Astrocyte (in vitro differentiated cells and primary cell): Measurements from ENCODE around the gene LGALS3BP. TPM values are rescaled to one million over a fixed set of nuclear protein-coding genes. Genes with fewer than 3 reads are reported as not detected.

ENCODE experiments used
- DNase-seq: peaks from one replicate; pipeline ENCODE4 v3.0.0-alpha.2; 2010; ENCODE audit warnings: low read depth
- FAIRE-seq: peaks from 2 replicates; lab custom pipeline; 2011; peaks lifted over from hg19 to GRCh38; lab: Jason Lieb, UNC
- H2AFZ ChIP-seq: 2 replicates; pipeline ENCODE4 v1.6.0; 2012; ENCODE audit warnings: low read depth, low read length, inconsistent platforms
- H3K27ac ChIP-seq: 2 replicates; pipeline ENCODE4 v1.5.1; 2011; ENCODE audit warnings: low read depth, low read length, inconsistent platforms
- H3K27me3 ChIP-seq: 2 replicates; pipeline ENCODE4 v1.6.0; 2011; ENCODE audit warnings: low read length, inconsistent platforms; ENCODE audit not compliant: insufficient read depth
- H3K36me3 ChIP-seq: 2 replicates; pipeline ENCODE4 v1.5.1; 2011; ENCODE audit warnings: low read length, inconsistent platforms; ENCODE audit not compliant: insufficient read depth
- H3K4me1 ChIP-seq: 2 replicates; pipeline ENCODE4 v1.5.1; 2011; ENCODE audit warnings: low read length, inconsistent platforms; ENCODE audit not compliant: insufficient read depth
- H3K4me2 ChIP-seq: 2 replicates; pipeline ENCODE4 v1.6.0; 2012; ENCODE audit warnings: low read length, inconsistent platforms
- H3K4me3 ChIP-seq: 2 replicates; pipeline ENCODE4 v1.5.1; 2011; ENCODE audit warnings: low read depth, mild to moderate bottlenecking, low read length, inconsistent platforms; ENCODE audit not compliant: insufficient read depth
- H3K79me2 ChIP-seq: 2 replicates; pipeline ENCODE4 v1.6.0; 2012; ENCODE audit warnings: mild to moderate bottlenecking, low read length, inconsistent platforms; ENCODE audit not compliant: insufficient read depth
- H3K9ac ChIP-seq: 2 replicates; pipeline ENCODE4 v1.6.0; 2012; ENCODE audit warnings: mild to moderate bottlenecking, low read length, inconsistent platforms
- H3K9me3 ChIP-seq: 2 replicates; pipeline ENCODE4 v1.5.1; 2012; ENCODE audit warnings: low read depth, mild to moderate bottlenecking, low read length, inconsistent platforms; ENCODE audit not compliant: insufficient read depth
- H4K20me1 ChIP-seq: 2 replicates; pipeline ENCODE4 v1.6.0; 2012; ENCODE audit warnings: low read length, inconsistent platforms; ENCODE audit not compliant: insufficient read depth
- H3K27ac Mint-ChIP-seq: one replicate; pipeline ENCODE4 v1.8.0; 2021; ENCODE audit warnings: mild to moderate bottlenecking, mixed read lengths; ENCODE audit not compliant: unreplicated experiment
- H3K27me3 Mint-ChIP-seq: one replicate; pipeline ENCODE4 v1.8.0; 2021; ENCODE audit warnings: low read depth, mixed read lengths; ENCODE audit not compliant: unreplicated experiment
- H3K36me3 Mint-ChIP-seq: one replicate; pipeline ENCODE4 v1.8.0; 2021; ENCODE audit warnings: low read depth, mixed read lengths; ENCODE audit not compliant: unreplicated experiment
- H3K4me1 Mint-ChIP-seq: one replicate; pipeline ENCODE4 v1.8.0; 2021; ENCODE audit warnings: low read depth, mixed read lengths; ENCODE audit not compliant: unreplicated experiment
- H3K4me3 Mint-ChIP-seq: one replicate; pipeline ENCODE4 v1.8.0; 2021; ENCODE audit warnings: mild to moderate bottlenecking, moderate library complexity, mixed read lengths; ENCODE audit not compliant: unreplicated experiment
- H3K9me3 Mint-ChIP-seq: one replicate; pipeline ENCODE4 v1.8.0; 2021; ENCODE audit warnings: mild to moderate bottlenecking, mixed read lengths; ENCODE audit not compliant: unreplicated experiment
- EZH2 ChIP-seq: IDR thresholded peaks from 2 replicates; pipeline ENCODE4 v1.6.1; 2012; ENCODE audit warnings: mild to moderate bottlenecking, low read length, inconsistent platforms; ENCODE audit not compliant: insufficient read depth
- total RNA-seq: library from RNA; stranded (reverse); gene quantifications from 2 replicates; pipeline ENCODE4 v1.2.1, GENCODE V29; 2021
- TF ChIP-seq, protein P1 (sequence below): IDR thresholded peaks from 2 replicates; pipeline ENCODE4 v1.5.1; 2011; ENCODE audit warnings: low read depth, mild to moderate bottlenecking, inconsistent platforms, low read length, moderate library complexity; ENCODE audit not compliant: insufficient read depth

Gene LGALS3BP
- total RNA-seq, 1 donor from 2014 or later, result 495 TPM

- H3K4me2 ChIP-seq, result peak overlapping the region; percentile 83
- Mint-ChIP-seq H3K27ac (peak overlapping the region; percentile 81), H3K27me3 (no peaks in the 10 kb centered on the region), H3K9me3 (no peaks in the 10 kb centered on the region), H3K36me3 (peaks cover 11% of the 10 kb centered on the region), H3K4me3 (peak overlapping the region; percentile 62), H3K4me1 (peaks cover 8% of the 10 kb centered on the region)
- FAIRE-seq (no peak), DNase-seq (peak; percentile 67)
- no peaks in the 10 kb centered on the region for H3K27me3 ChIP-seq
- H3K9me3 ChIP-seq, result no peaks in the 10 kb centered on the region
- H3K4me3 ChIP-seq, result peak overlapping the region; percentile 53
- H3K4me1 ChIP-seq, result peaks cover 13% of the 10 kb centered on the region
- no peaks in the 10 kb centered on the region for H3K79me2 ChIP-seq
- H3K36me3 ChIP-seq, result peaks cover 2% of the 10 kb centered on the region
- peak overlapping the region; percentile 27 for H3K27ac ChIP-seq
- H2AFZ ChIP-seq, result peak overlapping the region; percentile 4
- H4K20me1 ChIP-seq, result peaks cover 7% of the 10 kb centered on the region
- TF ChIP-seq EZH2, result no peak
- TF ChIP-seq, protein P1, sequence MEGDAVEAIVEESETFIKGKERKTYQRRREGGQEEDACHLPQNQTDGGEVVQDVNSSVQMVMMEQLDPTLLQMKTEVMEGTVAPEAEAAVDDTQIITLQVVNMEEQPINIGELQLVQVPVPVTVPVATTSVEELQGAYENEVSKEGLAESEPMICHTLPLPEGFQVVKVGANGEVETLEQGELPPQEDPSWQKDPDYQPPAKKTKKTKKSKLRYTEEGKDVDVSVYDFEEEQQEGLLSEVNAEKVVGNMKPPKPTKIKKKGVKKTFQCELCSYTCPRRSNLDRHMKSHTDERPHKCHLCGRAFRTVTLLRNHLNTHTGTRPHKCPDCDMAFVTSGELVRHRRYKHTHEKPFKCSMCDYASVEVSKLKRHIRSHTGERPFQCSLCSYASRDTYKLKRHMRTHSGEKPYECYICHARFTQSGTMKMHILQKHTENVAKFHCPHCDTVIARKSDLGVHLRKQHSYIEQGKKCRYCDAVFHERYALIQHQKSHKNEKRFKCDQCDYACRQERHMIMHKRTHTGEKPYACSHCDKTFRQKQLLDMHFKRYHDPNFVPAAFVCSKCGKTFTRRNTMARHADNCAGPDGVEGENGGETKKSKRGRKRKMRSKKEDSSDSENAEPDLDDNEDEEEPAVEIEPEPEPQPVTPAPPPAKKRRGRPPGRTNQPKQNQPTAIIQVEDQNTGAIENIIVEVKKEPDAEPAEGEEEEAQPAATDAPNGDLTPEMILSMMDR, result no peak
- H3K9ac ChIP-seq, result peak overlapping the region; percentile 12
Observed at GRCh38 chr17:78986649-78987328, 7.1 kb upstream of the LGALS3BP start.

GRCh38 chr17:78986048-78986648, 6.4 kb upstream of the LGALS3BP start:
- no peak overlapping the region for H3K27ac ChIP-seq

More at GRCh38 chr17:78986048-78986648, 6.4 kb upstream of the LGALS3BP start:
- Histone ChIP-seq H3K36me3 (no peaks in the 10 kb centered on the region), H3K4me2 (peak overlapping the region; percentile 83), H4K20me1 (peaks cover under 1% of the 10 kb centered on the region), H3K9ac (peak overlapping the region; percentile 12), H3K27me3 (no peaks in the 10 kb centered on the region), H3K4me1 (peaks cover 13% of the 10 kb centered on the region), H2AFZ (no peak overlapping the region), H3K79me2 (no peaks in the 10 kb centered on the region), H3K9me3 (no peaks in the 10 kb centered on the region), H3K4me3 (peak overlapping the region; percentile 53)
- Mint-ChIP-seq H3K36me3 (peaks cover 7% of the 10 kb centered on the region), H3K27ac (peak overlapping the region; percentile 81), H3K4me3 (peak overlapping the region; percentile 62), H3K4me1 (peaks cover 8% of the 10 kb centered on the region), H3K27me3 (no peaks in the 10 kb centered on the region), H3K9me3 (no peaks in the 10 kb centered on the region)
- FAIRE-seq, result no peak
- DNase-seq, result peak; percentile 12
- TF ChIP-seq, protein P1, result no peak
- no peak for TF ChIP-seq EZH2
